Osteoblast (primary cell): Measurements from ENCODE around the gene PHYHD1. TPM values are rescaled to one million over a fixed set of nuclear protein-coding genes. Genes with fewer than 3 reads are reported as not detected.
A peak's percentile ranks its signal among the peaks of the same experiment; 100 is the strongest.

ENCODE experiments used
- DNase-seq: peaks from one replicate; pipeline ENCODE4 v3.0.0; 2011; ENCODE audit warnings: low spot score, mixed read lengths; ENCODE audit not compliant: insufficient read length; ENCODE audit errors: missing footprints
- H2AFZ ChIP-seq: 2 replicates; pipeline ENCODE4 v1.6.0; 2011; ENCODE audit warnings: mild to moderate bottlenecking, low read length
- H3K27ac ChIP-seq: 2 replicates; pipeline ENCODE4 v1.5.1; 2011; ENCODE audit warnings: mild to moderate bottlenecking, low read depth, low read length, moderate library complexity
- H3K27me3 ChIP-seq: 2 replicates; pipeline ENCODE4 v1.6.0; 2012; ENCODE audit warnings: mild to moderate bottlenecking, control low read depth, inconsistent platforms, low read length, moderate library complexity; ENCODE audit not compliant: insufficient read depth
- H3K36me3 ChIP-seq: 2 replicates; pipeline ENCODE4 v1.5.1; 2011; ENCODE audit warnings: mild to moderate bottlenecking, low read length, control low read depth, moderate library complexity; ENCODE audit not compliant: insufficient read depth
- H3K4me1 ChIP-seq: 2 replicates; pipeline ENCODE4 v1.5.1; 2011; ENCODE audit warnings: mild to moderate bottlenecking, low read length, control low read depth, moderate library complexity; ENCODE audit not compliant: insufficient read depth
- H3K4me2 ChIP-seq: 2 replicates; pipeline ENCODE4 v1.6.0; 2011; ENCODE audit warnings: mild to moderate bottlenecking, low read length; ENCODE audit not compliant: insufficient read depth
- H3K4me3 ChIP-seq: fragments of 200-600 bp; sonication (generic); 3 replicates; pipeline ENCODE4 v1.5.1; 2012; ENCODE audit warnings: mild to moderate bottlenecking, low read length, inconsistent platforms; ENCODE audit not compliant: insufficient read depth
- H3K79me2 ChIP-seq: 2 replicates; pipeline ENCODE4 v1.6.0; 2012; ENCODE audit warnings: mild to moderate bottlenecking, low read length, control low read depth, inconsistent platforms; ENCODE audit not compliant: insufficient read depth
- H3K9me3 ChIP-seq: 2 replicates; pipeline ENCODE4 v1.5.1; 2011; ENCODE audit warnings: low read depth, low read length, control low read depth
- H4K20me1 ChIP-seq: 2 replicates; pipeline ENCODE4 v1.6.0; 2012; ENCODE audit warnings: mild to moderate bottlenecking, low read length, control low read depth; ENCODE audit not compliant: insufficient read depth
- CTCF ChIP-seq: IDR thresholded peaks from 2 replicates; pipeline ENCODE4 v1.5.1; 2011; ENCODE audit warnings: mild to moderate bottlenecking, low read depth, low read length, moderate library complexity; ENCODE audit errors: extremely low read depth
- total RNA-seq: library from RNA; depleted of rRNA; stranded (reverse); fragments of >200 nt; gene quantifications from 2 replicates; pipeline ENCODE4 v1.2.3, GENCODE V29; 2012

Gene PHYHD1
- total RNA-seq, 1 donor, result 7.6 TPM

DNA sequence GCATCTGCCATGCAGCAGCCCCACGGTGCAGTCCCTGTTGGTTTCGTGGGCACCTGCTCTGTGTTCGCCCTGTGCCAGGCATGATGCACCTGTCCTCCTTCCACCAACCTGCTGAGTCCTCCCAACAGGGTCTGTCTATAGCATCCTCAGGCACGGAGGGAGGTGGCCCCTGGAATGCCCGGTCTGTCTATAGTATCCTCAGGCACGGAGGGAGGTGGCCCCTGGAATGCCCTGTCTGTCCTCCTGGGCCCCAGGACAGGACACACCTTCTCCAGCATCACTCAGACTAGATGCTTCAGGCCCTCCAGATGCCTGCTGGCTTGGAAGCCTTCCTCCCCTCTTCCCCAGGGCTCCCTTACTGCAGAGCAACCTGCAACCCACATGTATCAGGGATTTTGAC is 9.9 kb upstream of the PHYHD1 start:
- TF ChIP-seq CTCF, result no peak
- Histone ChIP-seq H3K4me2 (peak overlapping the region; percentile 34), H3K4me3 (no peak overlapping the region), H3K27ac (peak overlapping the region; percentile 52), H3K9me3 (no peaks in the 10 kb centered on the region), H3K79me2 (peaks cover 78% of the 10 kb centered on the region), H2AFZ (no peak overlapping the region), H4K20me1 (peaks cover 3% of the 10 kb centered on the region), H3K4me1 (peaks cover 30% of the 10 kb centered on the region), H3K36me3 (peaks cover 46% of the 10 kb centered on the region), H3K27me3 (no peaks in the 10 kb centered on the region)
- DNase-seq, result peak; percentile 29

DNA sequence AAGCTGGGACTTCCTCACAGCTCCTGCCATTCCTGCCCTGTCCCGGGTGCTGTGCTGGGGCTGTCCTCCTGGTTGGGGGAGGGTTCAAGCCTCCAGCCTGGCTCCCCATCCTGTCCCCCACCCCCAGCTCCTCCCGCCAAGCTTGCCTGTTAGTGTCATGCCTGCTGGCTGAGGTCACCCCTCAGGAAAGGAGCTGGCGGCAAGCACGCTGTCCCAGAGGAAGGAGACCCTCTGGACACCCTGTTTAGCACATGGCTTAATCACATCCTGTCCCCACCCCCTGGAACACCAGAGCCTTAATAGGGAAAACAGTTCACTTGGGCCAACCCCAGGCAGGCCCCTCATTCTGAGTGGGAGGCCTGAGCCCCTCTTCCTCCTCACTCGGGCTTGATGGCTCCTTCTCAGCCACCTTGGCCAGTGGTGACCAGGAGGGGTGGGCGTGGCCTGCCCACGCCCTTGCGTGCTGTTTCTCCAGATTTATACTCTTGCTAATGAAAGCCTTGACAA is 9.2 kb upstream of the PHYHD1 start:
- Histone ChIP-seq H3K27me3 (no peaks in the 10 kb centered on the region), H3K4me1 (peaks cover 32% of the 10 kb centered on the region), H3K4me2 (peak overlapping the region; percentile 34), H3K27ac (peak overlapping the region; percentile 52), H4K20me1 (peaks cover 3% of the 10 kb centered on the region), H3K4me3 (peak overlapping the region; percentile 22), H3K79me2 (peaks cover 82% of the 10 kb centered on the region), H3K36me3 (peaks cover 52% of the 10 kb centered on the region), H3K9me3 (no peaks in the 10 kb centered on the region), H2AFZ (no peak overlapping the region)
- peak; percentile 93 for DNase-seq
- TF ChIP-seq CTCF, result no peak

- Histone ChIP-seq H3K27ac (peak overlapping the region; percentile 62), H3K4me1 (peaks cover 38% of the 10 kb centered on the region), H2AFZ (no peak overlapping the region), H3K79me2 (peaks cover 80% of the 10 kb centered on the region), H3K36me3 (peaks cover 51% of the 10 kb centered on the region), H4K20me1 (peaks cover 3% of the 10 kb centered on the region), H3K4me3 (peak overlapping the region; percentile 38), H3K27me3 (no peaks in the 10 kb centered on the region), H3K9me3 (no peaks in the 10 kb centered on the region), H3K4me2 (peak overlapping the region; percentile 67)
- peak; percentile 99 for DNase-seq
- TF ChIP-seq CTCF, result no peak
These were observed 8.4 kb upstream of the PHYHD1 start for GRCh38 chr9:128912270-128912853.

GRCh38 chr9:128913048-128913900 is 7.5 kb upstream of the PHYHD1 start:
- peaks cover 38% of the 10 kb centered on the region for H3K4me1 ChIP-seq
- H3K9me3 ChIP-seq, result no peaks in the 10 kb centered on the region
- peaks cover 51% of the 10 kb centered on the region for H3K36me3 ChIP-seq
- TF ChIP-seq CTCF, result no peak
- peak; percentile 80 for DNase-seq
- no peak overlapping the region for H2AFZ ChIP-seq
- peak overlapping the region; percentile 67 for H3K4me2 ChIP-seq
- peaks cover 72% of the 10 kb centered on the region for H3K79me2 ChIP-seq
- peak overlapping the region; percentile 62 for H3K27ac ChIP-seq
- H3K27me3 ChIP-seq, result no peaks in the 10 kb centered on the region
- H4K20me1 ChIP-seq, result peaks cover 3% of the 10 kb centered on the region
- peak overlapping the region; percentile 38 for H3K4me3 ChIP-seq
